GM12892 (cell line): ENCODE data around the gene PAX7.
"Not testable (repeated sequence)": the region's sequence is repeated elsewhere in the genome, so short reads cannot be mapped to it uniquely, and the experiment has no call there.

Source experiments
- DNase-seq: peaks from one replicate; pipeline ENCODE4 v3.0.0; 2011; ENCODE audit not compliant: insufficient read length
- FAIRE-seq: peaks from 2 replicates; lab custom pipeline; 2011; peaks lifted over from hg19 to GRCh38; lab: Jason Lieb, UNC
- POLR2A ChIP-seq: IDR thresholded peaks from 2 replicates; pipeline ENCODE4 v1.6.1; 2011; ENCODE audit warnings: low read depth, low read length, control low read depth
- POLR2AphosphoS5 ChIP-seq: IDR thresholded peaks from 2 replicates; pipeline ENCODE4 v1.6.1; 2011; ENCODE audit warnings: low read depth, low read length, control low read depth
- TAF1 ChIP-seq: IDR thresholded peaks from 2 replicates; pipeline ENCODE4 v1.6.1; 2011; ENCODE audit warnings: low read depth, mild to moderate bottlenecking, control low read depth, low read length, borderline replicate concordance

The PAX7 gene

GRCh38 chr1:18732686-18733085 is 102.0 kb downstream of the PAX7 start:
- FAIRE-seq: no peak
- no peak for TF ChIP-seq POLR2A
- TF ChIP-seq TAF1: no peak
- no peak for TF ChIP-seq POLR2AphosphoS5
- no peak for DNase-seq

DNA sequence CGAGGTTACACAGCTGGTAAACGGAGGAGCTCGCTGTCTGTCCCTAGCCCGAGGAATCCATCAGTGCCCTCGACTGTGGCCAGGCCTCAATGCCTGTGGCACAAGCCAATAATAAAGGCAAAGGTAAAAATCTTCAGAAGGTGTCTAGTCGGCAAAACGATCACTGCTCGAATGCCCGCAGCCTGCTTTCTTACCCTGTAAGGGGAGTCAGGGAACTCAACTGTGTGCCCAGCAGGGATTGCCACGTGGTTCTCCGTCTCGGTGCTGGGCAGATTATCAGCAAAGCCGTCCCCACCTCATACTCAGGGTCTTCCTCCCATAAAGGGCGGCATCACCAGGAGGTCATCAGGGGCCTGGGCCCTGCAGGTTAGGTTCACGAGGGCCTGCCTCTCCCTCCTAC is 103.4 kb downstream of the PAX7 start:
- TF ChIP-seq TAF1 (no peak), POLR2A (no peak), POLR2AphosphoS5 (no peak)
- FAIRE-seq: no peak
- no peak for DNase-seq

- no peak for FAIRE-seq
- TF ChIP-seq POLR2A: no peak
- no peak for TF ChIP-seq TAF1
- TF ChIP-seq POLR2AphosphoS5: no peak
- DNase-seq: no peak
Measured at GRCh38 chr1:18734461-18735223, 104.0 kb downstream of the PAX7 start.

- FAIRE-seq (no peak), DNase-seq (no peak)
- TF ChIP-seq TAF1: no peak
- TF ChIP-seq POLR2A: no peak
- no peak for TF ChIP-seq POLR2AphosphoS5
Measured at GRCh38 chr1:18735224-18735997, 104.8 kb downstream of the PAX7 start.

GRCh38 chr1:18736958-18737357 is 106.3 kb downstream of the PAX7 start:
- no peak for FAIRE-seq
- no peak for DNase-seq
- TF ChIP-seq POLR2A: no peak
- TF ChIP-seq TAF1: no peak
- no peak for TF ChIP-seq POLR2AphosphoS5

DNA sequence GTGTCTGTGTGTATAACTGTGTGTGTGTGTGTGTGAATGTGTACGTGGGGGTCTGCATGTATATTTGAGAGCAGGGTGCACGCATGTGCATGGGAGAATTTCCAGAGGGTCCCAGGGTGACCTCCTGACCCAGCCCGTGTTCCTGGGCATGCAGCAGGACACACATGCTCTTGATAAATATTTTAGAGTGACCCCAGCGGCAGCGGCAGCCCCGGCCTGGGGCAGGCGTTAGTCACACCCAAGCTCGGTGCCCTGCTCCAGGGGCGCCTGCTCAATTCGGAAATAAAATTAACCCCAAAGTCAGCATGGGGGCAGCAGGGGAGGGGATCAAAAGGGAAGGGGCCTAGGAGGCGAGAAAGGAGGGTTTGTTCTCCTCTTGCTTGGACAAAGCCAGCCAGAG is 107.5 kb downstream of the PAX7 start:
- DNase-seq (no peak), FAIRE-seq (no peak)
- TF ChIP-seq POLR2A: no peak
- no peak for TF ChIP-seq POLR2AphosphoS5
- no peak for TF ChIP-seq TAF1

GRCh38 chr1:18738617-18739016 is 108.0 kb downstream of the PAX7 start:
- no peak for DNase-seq
- TF ChIP-seq TAF1: no peak
- TF ChIP-seq POLR2A: no peak
- FAIRE-seq: no peak

GRCh38 chr1:18739408-18739807 is 108.8 kb downstream of the PAX7 start:
- TF ChIP-seq POLR2A: no peak
- no peak for TF ChIP-seq POLR2AphosphoS5
- TF ChIP-seq TAF1: no peak
- DNase-seq (no peak), FAIRE-seq (no peak)

- TF ChIP-seq POLR2A (no peak), TAF1 (no peak), POLR2AphosphoS5 (no peak)
- FAIRE-seq: no peak
- no peak for DNase-seq
Measured at GRCh38 chr1:18739897-18740296, 109.3 kb downstream of the PAX7 start.

DNA sequence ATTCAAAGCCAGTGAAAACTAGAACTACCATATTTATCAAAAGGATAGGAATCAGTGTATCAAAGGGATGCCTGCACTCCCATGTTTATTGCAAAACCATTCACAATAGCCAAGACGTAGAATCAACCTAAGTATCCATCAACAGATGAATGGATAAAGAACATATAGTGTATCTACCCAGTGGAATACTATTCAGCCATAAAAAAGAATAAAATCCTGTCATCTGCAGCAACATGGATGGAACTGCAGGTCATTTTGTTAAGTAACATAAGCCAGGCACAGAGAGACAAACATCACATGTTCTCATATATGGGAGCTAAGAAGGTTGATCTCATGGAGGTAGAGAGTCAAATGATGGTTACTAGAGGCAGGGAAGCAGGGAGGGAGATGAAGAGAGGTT is 110.0 kb downstream of the PAX7 start:
- FAIRE-seq: no peak
- TF ChIP-seq TAF1 (no peak), POLR2AphosphoS5 (no peak), POLR2A (no peak)

GRCh38 chr1:18743233-18743632 is 112.6 kb downstream of the PAX7 start:
- DNase-seq (no peak), FAIRE-seq (no peak)
- TF ChIP-seq TAF1 (no peak), POLR2A (no peak), POLR2AphosphoS5 (no peak)

More for the DNA sequence above, 110.0 kb downstream of the PAX7 start:
- no peak for DNase-seq

GRCh38 chr1:18744381-18744780 is 113.7 kb downstream of the PAX7 start:
- FAIRE-seq, DNase-seq: not testable (repeated sequence)
